IPS-NIHi11 (cell line): ENCODE results near the gene MUCL3.
"Not testable (repeated sequence)": the region's sequence is repeated elsewhere in the genome, so short reads cannot be mapped to it uniquely, and the experiment has no call there.

Source experiments
- DNase-seq: peaks from one replicate; pipeline ENCODE4 v3.0.0; 2012; ENCODE audit warnings: mixed read lengths, low spot score

Gene MUCL3

DNA sequence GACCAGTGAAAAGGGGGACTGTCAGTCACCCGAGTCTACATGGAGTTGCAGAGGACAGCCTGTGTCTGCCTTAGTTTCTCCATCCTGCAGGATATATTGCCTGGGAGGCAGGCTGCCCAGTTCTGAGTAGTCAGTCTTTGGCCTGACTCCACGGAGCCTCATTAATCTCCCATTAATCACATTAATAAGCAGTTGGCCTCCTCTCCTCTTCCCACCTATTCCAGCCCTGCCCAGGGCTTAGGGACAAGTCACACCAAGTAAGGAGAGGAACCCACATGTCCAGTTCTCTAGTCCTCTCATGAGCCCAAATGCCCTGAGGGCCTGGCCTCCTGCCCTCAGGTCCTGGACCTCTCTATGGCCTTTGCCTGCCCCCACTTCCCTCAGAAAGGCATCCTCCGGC is 1.3 kb upstream of the MUCL3 start:
- no peak for DNase-seq

DNA sequence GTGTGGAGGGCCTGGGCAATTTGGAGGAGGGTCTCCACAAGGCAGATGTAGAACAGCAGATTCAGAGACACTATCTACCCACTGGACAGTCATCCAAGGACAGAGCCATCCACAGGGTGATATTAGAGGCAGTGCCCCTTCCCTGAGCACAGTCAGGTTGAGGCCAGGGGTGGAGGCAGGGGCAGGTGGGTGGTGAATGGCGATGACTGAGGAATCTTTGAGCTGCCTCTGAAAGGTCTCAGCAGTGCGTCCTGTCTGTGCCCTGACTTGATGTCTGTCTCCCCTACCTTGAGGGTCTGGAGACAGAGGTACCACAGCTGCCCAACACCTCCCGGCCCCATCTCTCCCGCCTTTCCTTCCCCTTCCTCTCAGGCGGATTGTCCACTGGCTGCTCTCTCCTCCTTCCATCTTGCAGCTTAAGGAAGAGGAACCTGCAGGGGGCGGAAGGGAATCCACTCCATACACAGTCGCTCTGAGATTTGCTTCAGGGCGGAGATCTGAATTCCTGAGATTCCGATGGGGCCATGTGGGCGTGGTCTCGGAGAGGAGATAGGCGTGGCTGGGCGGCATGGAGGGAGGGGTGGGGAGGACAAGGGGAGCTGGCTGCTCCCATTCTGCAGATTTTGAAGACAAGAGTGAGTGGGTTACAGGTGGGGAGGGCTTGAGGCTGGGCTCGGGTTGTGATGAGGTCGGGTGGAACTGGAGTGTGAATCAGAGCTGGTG is 1.7 kb downstream of the MUCL3 start:
- peak; percentile 92 for DNase-seq

GRCh38 chr6:30944051-30944450 is 3.3 kb downstream of the MUCL3 start:
- no peak for DNase-seq

DNA sequence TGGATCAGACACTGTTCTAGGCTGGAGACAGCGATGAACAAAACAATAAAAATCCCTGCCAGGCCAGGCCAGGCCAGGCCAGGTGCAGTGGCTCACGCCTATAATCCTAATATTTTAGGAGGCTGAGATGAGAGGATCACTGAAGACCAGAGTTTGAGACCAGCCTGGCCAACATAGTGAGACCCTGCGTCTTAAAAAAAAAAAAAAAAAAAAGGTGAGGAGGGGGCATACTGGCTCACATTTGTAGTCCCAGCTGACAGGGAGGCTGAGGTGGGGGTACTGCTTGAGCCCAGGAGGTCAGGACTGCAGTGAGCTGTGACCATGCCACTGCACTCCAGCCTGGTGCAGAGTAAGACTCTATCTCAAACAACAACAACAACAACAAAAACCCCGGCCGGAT is 4.5 kb downstream of the MUCL3 start:
- DNase-seq: no peak

DNA sequence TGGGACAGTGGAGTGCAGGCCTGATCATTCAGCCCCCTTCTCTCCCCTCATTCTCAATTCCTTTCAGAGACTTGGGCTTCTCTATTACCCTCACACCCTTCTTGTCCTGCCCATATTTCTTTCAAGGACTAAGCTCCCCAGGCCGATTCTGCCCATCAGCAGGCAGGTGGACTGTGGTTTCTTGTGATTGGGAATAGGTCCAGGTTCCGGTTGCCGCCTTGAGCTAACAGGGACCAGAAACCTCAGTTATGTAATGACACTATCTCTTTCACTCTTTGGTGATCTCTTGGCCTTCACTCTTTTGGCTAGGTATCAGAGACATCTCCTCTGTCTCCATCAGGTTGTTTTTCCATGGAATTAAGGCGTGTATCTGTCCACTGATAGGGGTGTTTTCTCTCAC is 6.5 kb downstream of the MUCL3 start:
- DNase-seq: no peak

- no peak for DNase-seq
These were observed 8.0 kb downstream of the MUCL3 start for GRCh38 chr6:30948811-30949210.

- no peak for DNase-seq
These were observed 11.2 kb downstream of the MUCL3 start for GRCh38 chr6:30951907-30952469.

- DNase-seq: no peak
These were observed 14.0 kb downstream of the MUCL3 start for GRCh38 chr6:30954631-30955366.

GRCh38 chr6:30955367-30956042 is 14.7 kb downstream of the MUCL3 start:
- DNase-seq: peak; percentile 74

DNA sequence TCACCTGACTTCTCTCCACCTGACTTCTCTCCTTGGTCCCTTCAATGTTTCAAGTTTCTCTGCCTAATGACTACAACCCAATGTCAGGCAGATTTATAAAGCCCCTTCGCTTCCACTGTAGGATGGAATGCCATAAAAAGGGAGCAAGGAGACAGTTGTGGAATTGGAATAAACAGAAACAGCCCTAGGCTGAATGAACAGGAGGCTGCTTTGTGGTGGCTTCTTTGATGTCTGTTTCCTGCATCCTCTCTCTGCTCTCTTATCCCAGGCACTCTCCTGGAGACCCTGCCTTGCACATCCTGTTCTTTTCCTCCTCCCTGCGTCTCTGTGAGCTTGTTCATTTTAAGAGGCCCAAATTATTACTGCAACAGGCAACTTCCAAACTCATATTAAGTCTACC is 16.9 kb downstream of the MUCL3 start:
- DNase-seq: no peak

GRCh38 chr6:30960907-30961673 is 20.3 kb downstream of the MUCL3 start:
- no peak for DNase-seq

DNA sequence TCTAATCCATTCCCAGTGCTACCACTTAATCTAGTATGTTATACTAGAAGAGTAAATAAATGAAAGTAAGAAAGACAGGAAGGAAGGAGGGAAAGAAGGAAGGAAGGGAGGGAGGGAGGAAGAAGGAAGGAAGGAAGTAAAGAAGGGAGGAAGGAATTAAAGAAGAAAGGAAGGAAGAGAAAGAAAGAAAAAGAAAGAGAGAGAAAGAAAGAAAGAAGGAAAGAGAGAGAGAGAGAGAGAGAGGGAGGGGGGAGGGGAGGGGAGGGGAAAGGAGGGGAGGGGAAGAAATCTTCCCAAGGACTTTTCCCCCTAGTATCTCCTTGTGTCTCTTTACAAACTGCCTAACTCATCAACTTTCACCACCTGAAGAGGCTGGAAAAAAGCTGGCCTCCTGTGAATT is 21.9 kb downstream of the MUCL3 start:
- no peak for DNase-seq

GRCh38 chr6:30963641-30964040 is 22.9 kb downstream of the MUCL3 start:
- no peak for DNase-seq

GRCh38 chr6:30964075-30964474 is 23.3 kb downstream of the MUCL3 start:
- DNase-seq: no peak

DNA sequence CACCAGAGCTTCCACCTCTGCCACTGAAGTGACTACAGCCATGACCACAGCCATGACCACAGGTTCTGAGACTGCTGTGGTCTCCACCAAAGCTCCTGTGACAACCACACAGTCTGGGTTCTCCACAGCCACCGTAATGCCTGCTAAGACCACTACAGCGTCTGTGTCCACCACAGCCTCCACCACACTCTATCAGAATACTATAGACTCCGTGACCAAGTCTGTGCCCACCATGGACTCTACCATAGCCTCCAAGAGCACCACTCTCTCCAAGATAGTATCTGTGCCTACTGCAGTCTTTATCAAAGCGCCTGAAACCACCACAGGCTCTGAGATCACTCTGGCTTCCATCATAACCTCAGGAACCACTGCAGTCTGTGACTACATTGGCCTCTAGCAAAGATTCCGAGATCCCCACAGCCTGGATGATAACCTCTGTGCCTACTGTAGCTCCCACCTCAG is 24.4 kb downstream of the MUCL3 start:
- no peak for DNase-seq

GRCh38 chr6:30966154-30966553 is 25.4 kb downstream of the MUCL3 start:
- DNase-seq: no peak

- DNase-seq: not testable (repeated sequence)
These were observed 28.4 kb downstream of the MUCL3 start for GRCh38 chr6:30969171-30969570.

DNA sequence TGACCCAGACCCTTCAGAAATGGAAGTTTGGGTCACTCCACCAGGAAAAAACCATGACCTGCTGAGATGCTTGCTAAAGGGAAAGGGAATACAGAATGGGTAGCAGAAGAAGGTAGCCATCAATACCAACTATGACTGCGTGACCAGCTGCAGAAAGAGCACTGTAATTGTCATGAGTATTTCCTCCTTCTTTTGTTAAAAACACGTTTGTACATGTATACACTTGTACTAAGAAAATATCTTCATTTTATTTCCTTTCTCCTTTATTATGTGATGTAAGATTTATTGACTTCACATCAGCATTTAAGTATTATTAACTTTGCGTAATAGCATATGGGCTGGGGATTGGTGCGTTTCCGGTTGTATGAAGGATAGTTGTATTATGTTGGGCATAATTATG is 30.2 kb downstream of the MUCL3 start:
- no peak for DNase-seq

- DNase-seq: no peak
These were observed 32.0 kb downstream of the MUCL3 start for GRCh38 chr6:30972816-30973215.

DNA sequence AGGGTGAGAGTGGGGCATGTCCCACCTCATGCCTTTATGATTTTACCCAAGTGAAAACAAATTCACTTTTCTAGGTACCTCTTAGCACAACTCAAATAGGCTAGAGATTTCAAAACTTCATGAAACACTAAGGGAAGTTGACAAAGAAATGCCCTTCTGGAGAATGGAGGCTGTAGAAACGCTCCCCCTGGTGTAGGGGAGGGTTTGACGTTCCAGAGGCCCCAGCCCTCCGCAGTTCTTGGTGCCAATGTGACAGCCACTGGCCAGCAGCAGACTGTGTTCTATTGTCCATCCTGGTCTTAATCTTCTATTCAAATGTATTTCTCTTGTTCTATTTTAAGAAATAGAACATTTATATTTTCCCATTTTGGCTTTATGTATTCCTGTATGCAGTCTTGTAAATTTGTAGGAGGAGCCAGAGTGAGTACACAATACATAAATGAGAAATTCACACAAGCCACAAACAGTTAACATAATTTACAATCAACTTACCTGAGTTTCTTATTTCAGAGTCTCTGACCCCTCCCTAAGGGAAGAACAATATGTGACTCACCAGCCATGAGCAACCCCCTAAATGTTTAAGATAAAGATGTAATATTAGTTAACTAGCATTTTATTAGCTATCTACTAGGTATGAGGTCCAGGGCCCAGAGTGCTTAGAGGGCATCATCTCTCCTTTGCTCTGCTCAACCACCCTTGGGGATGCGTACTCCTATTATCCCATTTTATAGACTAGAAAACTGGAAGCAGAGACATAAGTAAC is 33.9 kb downstream of the MUCL3 start:
- DNase-seq: peak; percentile 41

- DNase-seq: no peak
These were observed 38.4 kb downstream of the MUCL3 start for GRCh38 chr6:30979141-30979540.
